ENCODE data around the gene RNF181. TPM values are rescaled to one million over a fixed set of nuclear protein-coding genes. Genes with fewer than 3 reads are reported as not detected.

The RNF181 gene
- total RNA-seq, 4 donors from 2014 or later: 73.4 to 182 (median 134) TPM

DNA sequence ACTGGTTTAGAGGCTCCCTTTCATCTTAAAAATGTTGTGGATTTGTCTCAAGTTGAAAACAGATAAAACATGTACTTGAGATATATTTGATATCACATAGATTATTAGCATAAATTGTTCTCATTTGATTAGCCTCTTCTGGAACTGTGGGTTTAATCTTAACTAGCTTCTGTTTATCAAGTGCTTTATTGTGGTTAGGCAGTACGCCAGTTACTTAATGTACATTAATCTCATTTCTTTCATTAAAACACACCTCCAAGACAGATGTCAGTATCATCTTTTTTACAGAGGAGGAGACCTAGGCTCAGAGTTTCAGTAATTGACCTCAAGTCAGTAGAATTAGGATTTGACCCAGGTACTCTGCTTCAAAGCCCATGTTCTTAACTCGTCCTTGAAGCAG, 50.6 kb downstream of the RNF181 start:
- Histone ChIP-seq H3K27me3 (no peaks in the 10 kb centered on the region), H3K9me3 (no peaks in the 10 kb centered on the region), H3K4me1 (no peaks in the 10 kb centered on the region), H3K4me3 (no peak overlapping the region), H3K36me3 (peaks cover 0 to 100% (median 0%) of the 10 kb centered on the region in 3 donors), H3K27ac (no peak overlapping the region)
- no peak for TF ChIP-seq CTCF (IDR thresholded peaks at IDR 0.05)
- no peak for TF ChIP-seq POLR2A (IDR thresholded peaks at IDR 0.05)
- DNase-seq: no peak

Small RNA genes lying within 50 kb of the gene (small RNA-seq; reads per million reads assigned to genes)
- 0 reads per million in 2 donors for gene RN7SL126P

Other genes starting within 250 kb of the RNF181 start
- 100 to 1,000 TPM in 3 of 4 donors, 10 to 100 TPM in 1; 47.0 to 719 (median 473) TPM for gene RETSAT, start 241.2 kb upstream of the RNF181 start, total RNA-seq
- 10 to 100 TPM; 28.1 to 49.4 (median 45.8) TPM for gene ELMOD3, start 241.0 kb upstream of the RNF181 start, total RNA-seq
- 10 to 100 TPM; 22.4 to 61.9 (median 33.2) TPM for gene CAPG, start 185.4 kb upstream of the RNF181 start, total RNA-seq
- gene SH2D6, start 177.0 kb upstream of the RNF181 start, total RNA-seq: 10 to 100 TPM; 12.4 to 38.0 (median 15.2) TPM
- 100 to 1,000 TPM; 113 to 189 (median 140) TPM for gene MAT2A, start 56.6 kb upstream of the RNF181 start, total RNA-seq
- gene GGCX, start 34.3 kb upstream of the RNF181 start, total RNA-seq: 10 to 100 TPM; 21.3 to 38.0 (median 31.1) TPM
- gene VAMP8, start 18.2 kb upstream of the RNF181 start, total RNA-seq: 100 to 1,000 TPM in 2 of 4 donors, 10 to 100 TPM in 2; 75.1 to 189 (median 112) TPM
- 10 to 100 TPM in 3 of 4 donors, 1 to 10 TPM in 1; 6.5 to 18.2 (median 16.0) TPM for gene VAMP5, start 11.3 kb upstream of the RNF181 start, total RNA-seq
- gene TMEM150A, start 7.0 kb downstream of the RNF181 start, total RNA-seq: 10 to 100 TPM in 2 of 4 donors, 1 to 10 TPM in 2; 7.5 to 24.0 (median 15.5) TPM
- 10 to 100 TPM; 20.5 to 34.0 (median 25.9) TPM for gene C2orf68, start 16.3 kb downstream of the RNF181 start, total RNA-seq
- gene USP39, start 20.4 kb downstream of the RNF181 start, total RNA-seq: 100 to 1,000 TPM in 1 of 4 donors, 10 to 100 TPM in 3; 49.2 to 116 (median 64.6) TPM
- gene SFTPB, start 72.5 kb downstream of the RNF181 start, total RNA-seq: 1 to 10 TPM in 1 of 4 donors, not detected in 3; 1.7 TPM
- 10 to 100 TPM in 2 of 4 donors, 1 to 10 TPM in 1, not detected in 1; 1.7 to 15.3 (median 10.5) TPM for gene GNLY, start 98.6 kb downstream of the RNF181 start, total RNA-seq
- gene ATOH8, start 158.2 kb downstream of the RNF181 start, total RNA-seq: 10 to 100 TPM in 2 of 4 donors, 1 to 10 TPM in 2; 5.3 to 35.5 (median 13.9) TPM

All from Peyer's patch (tissue), 4 donors.